SK-N-SH (cell line): ENCODE data around the gene PTPRS. TPM values are rescaled to one million over a fixed set of nuclear protein-coding genes. Genes with fewer than 3 reads are reported as not detected.

Experiments
- CTCF ChIA-PET: fragments of 300-600, 350-600 bp; formaldehyde crosslinking; extraction: SDS; loops from one replicate; lab custom pipeline; 2021; lab: Yijun Ruan, JAX
- POLR2A ChIA-PET: fragments of 350-600 bp; sonication (Branson Sonifier 250); formaldehyde crosslinking; extraction: SDS; loops from one replicate; lab custom pipeline; 2020; ENCODE audit warnings: antibody characterized with exemption, inconsistent platforms; lab: Yijun Ruan, JAX
- DNase-seq: peaks from one replicate; pipeline ENCODE4 v3.0.0; 2012
- H2AFZ ChIP-seq: fragments of 200-600 bp; sonication (generic); 2 replicates; pipeline ENCODE4 v1.8.1; 2016; ENCODE audit warnings: antibody characterized with exemption, mild to moderate bottlenecking, low read depth
- H3F3A ChIP-seq: fragments of 200-600 bp; sonication (generic); replicated peaks from 2 replicates; pipeline ENCODE3; 2016; ENCODE audit warnings: antibody characterized with exemption, mild to moderate bottlenecking; ENCODE audit not compliant: insufficient read depth
- H3K27ac ChIP-seq, 2 experiments: fragments of 200-500 bp in 1 of 2; fragments of 200-600 bp in 1 of 2; sonication (Bioruptor generic) in 1 of 2; sonication (generic), shearing (Covaris generic) in 1 of 2; 2 replicates each; pipeline versions ENCODE4 v1.5.1 to v1.6.1; 2014 to 2016; ENCODE audit warnings: low read depth in 2 of 2, inconsistent platforms in 1 of 2, low read length in 1 of 2, mild to moderate bottlenecking in 1 of 2, mixed read lengths in 1 of 2
- H3K27me3 ChIP-seq: fragments of 200-600 bp; sonication (generic), shearing (Covaris generic); 2 replicates; pipeline ENCODE4 v1.6.1; 2016; ENCODE audit warnings: mixed run types; ENCODE audit not compliant: insufficient read depth
- H3K36me3 ChIP-seq, 2 experiments: fragments of 200-500 bp in 1 of 2; fragments of 200-600 bp in 1 of 2; sonication (Bioruptor generic) in 1 of 2; sonication (generic) in 1 of 2; replicated peaks in 1 of 2; 2 replicates each; pipeline versions ENCODE3 to v1.5.1; 2014 to 2016; ENCODE audit warnings: low read length in 1 of 2, mild to moderate bottlenecking in 1 of 2; ENCODE audit not compliant: insufficient read depth in 2 of 2, control insufficient read depth in 1 of 2
- H3K4me1 ChIP-seq, 2 experiments: fragments of 200-500 bp in 1 of 2; fragments of 200-600 bp in 1 of 2; sonication (Bioruptor generic) in 1 of 2; sonication (generic), shearing (Covaris generic) in 1 of 2; 2 replicates each; pipeline versions ENCODE4 v1.5.1 to v1.6.1; 2014 to 2016; ENCODE audit warnings: low read depth in 1 of 2, low read length in 1 of 2, mixed run types in 1 of 2; ENCODE audit not compliant: insufficient read depth in 2 of 2, control insufficient read depth in 1 of 2
- H3K4me2 ChIP-seq: fragments of 200-600 bp; sonication (generic), shearing (Covaris generic); 2 replicates; pipeline ENCODE4 v1.6.1; 2017; ENCODE audit warnings: mixed run types
- H3K4me3 ChIP-seq, 2 experiments: fragments of 200-500 bp in 1 of 2; fragments of 200-600 bp in 1 of 2; sonication (Bioruptor generic) in 1 of 2; sonication (generic), shearing (Covaris generic) in 1 of 2; 2 replicates each; pipeline versions ENCODE4 v1.5.1 to v1.8.1; 2014 to 2016; ENCODE audit warnings: low read depth in 2 of 2, inconsistent platforms in 1 of 2, low read length in 1 of 2, mild to moderate bottlenecking in 1 of 2, mixed read lengths in 1 of 2, moderate library complexity in 1 of 2
- H3K79me2 ChIP-seq: fragments of 200-600 bp; sonication (generic); 2 replicates; pipeline ENCODE4 v1.8.1; 2017; ENCODE audit warnings: mild to moderate bottlenecking; ENCODE audit not compliant: insufficient read depth
- H3K9ac ChIP-seq: fragments of 200-600 bp; sonication (generic); 2 replicates; pipeline ENCODE4 v1.6.1; 2017; ENCODE audit warnings: mixed run types
- H3K9me2 ChIP-seq: fragments of 200-600 bp; sonication (generic); 2 replicates; pipeline ENCODE4 v1.6.1; 2017; ENCODE audit warnings: mixed run types
- H3K9me3 ChIP-seq: fragments of 200-600 bp; sonication (generic); 2 replicates; pipeline ENCODE4 v1.6.1; 2017; ENCODE audit warnings: mixed run types, mild to moderate bottlenecking, moderate library complexity
- H4K20me1 ChIP-seq: fragments of 200-600 bp; sonication (generic); 2 replicates; pipeline ENCODE4 v1.6.1; 2017; ENCODE audit warnings: mild to moderate bottlenecking, mixed run types; ENCODE audit not compliant: insufficient read depth
- ELF1 ChIP-seq: IDR thresholded peaks from 2 replicates; pipeline ENCODE4 v1.4.0; 2012
- EP300 ChIP-seq, 2 experiments: IDR thresholded peaks; 2 replicates each; pipeline versions ENCODE4 v1.4.0 to v1.6.1; 2012; ENCODE audit warnings: borderline replicate concordance in 1 of 2, low read depth in 1 of 2, low read length in 1 of 2
- FOXM1 ChIP-seq: IDR thresholded peaks from 2 replicates; pipeline ENCODE4 v1.4.0; 2012; ENCODE audit warnings: low read depth, mild to moderate bottlenecking
- GATA2 ChIP-seq: sonication (generic); formaldehyde crosslinking; IDR thresholded peaks from 2 replicates; pipeline ENCODE4 v1.5.0; 2020; ENCODE audit warnings: mild to moderate bottlenecking, missing genetic modification reagents
- JUND ChIP-seq: IDR thresholded peaks from 2 replicates; pipeline ENCODE4 v1.4.0; 2012
- NFIC ChIP-seq: IDR thresholded peaks from 2 replicates; pipeline ENCODE4 v1.4.0; 2012; ENCODE audit warnings: borderline replicate concordance
- POLR2AphosphoS5 ChIP-seq: IDR thresholded peaks from 2 replicates; pipeline ENCODE4 v1.6.1; 2012; ENCODE audit warnings: low read depth, low read length
- SMC3 ChIP-seq: IDR thresholded peaks from 2 replicates; pipeline ENCODE4 v1.6.1; 2012; ENCODE audit warnings: low read depth, low read length, improper control_type of control experiment
- TAF1 ChIP-seq: IDR thresholded peaks from 2 replicates; pipeline ENCODE4 v1.6.1; 2012; ENCODE audit warnings: low read depth, mild to moderate bottlenecking, low read length, moderate library complexity, borderline replicate concordance
- TCF12 ChIP-seq: IDR thresholded peaks from 2 replicates; pipeline ENCODE4 v1.4.0; 2012
- TEAD4 ChIP-seq: IDR thresholded peaks from 2 replicates; pipeline ENCODE4 v1.4.0; 2012; ENCODE audit warnings: mild to moderate bottlenecking, borderline replicate concordance; ENCODE audit not compliant: insufficient read depth
- ZBTB33 ChIP-seq: IDR thresholded peaks from 2 replicates; pipeline ENCODE4 v1.4.0; 2012; ENCODE audit warnings: low read depth, borderline replicate concordance
- WGBS: methylation state at CpG from one replicate; pipeline ENCODE4 v1.1.6; 2017; ENCODE audit warnings: low lambda C conversion rate; 5-methylcytosine and 5-hydroxymethylcytosine counted together
- polyA plus RNA-seq, 3 experiments: library from polyadenylated mRNA; depleted of rRNA; stranded (reverse); fragments of >200 nt; gene quantifications; 2 replicates each; pipeline ENCODE4 v1.2.3, GENCODE V29; 2012
- TF ChIP-seq, protein P1 (sequence below): IDR thresholded peaks from 2 replicates; pipeline ENCODE4 v1.4.0; 2012; ENCODE audit warnings: low read depth, borderline replicate concordance
- TF ChIP-seq, protein P2 (sequence below): IDR thresholded peaks from 2 replicates; pipeline ENCODE4 v1.6.1; 2012; ENCODE audit warnings: mild to moderate bottlenecking, low read depth, low read length, moderate library complexity
- TF ChIP-seq, protein P3 (sequence below): fragments of 150-350 bp; IDR thresholded peaks from 2 replicates; pipeline ENCODE4 v1.6.1; 2016; ENCODE audit warnings: mild to moderate bottlenecking, low read depth, low read length
- TF ChIP-seq, protein P4 (sequence below): fragments of 200-600 bp; sonication (generic); IDR thresholded peaks from 2 replicates; pipeline ENCODE4 v1.6.1; 2017; ENCODE audit warnings: antibody characterized with exemption, mild to moderate bottlenecking, moderate library complexity
- TF ChIP-seq, protein P5 (sequence below): fragments of 150-350 bp; IDR thresholded peaks from 2 replicates; pipeline ENCODE4 v1.6.1; 2017; ENCODE audit warnings: antibody characterized with exemption, low read length, low read depth, borderline replicate concordance

The PTPRS gene
- polyA plus RNA-seq, 1 of the 3 experiments (the other 2 are of a cell fraction) = 91.0 TPM

- POLR2A ChIA-PET = no interaction called here
- H3K4me1 ChIP-seq = peaks cover 4 to 22% of the 10 kb centered on the region in 2 experiments; a peak in 1 of 4 replicates
- CTCF ChIA-PET = no interaction called here
- peaks cover 3% of the 10 kb centered on the region for H3F3A ChIP-seq
- peaks cover 16% of the 10 kb centered on the region for H4K20me1 ChIP-seq
- H3K36me3 ChIP-seq = no peaks in the 10 kb centered on the region
- H3K4me3 ChIP-seq = no peak overlapping the region
- no peak for DNase-seq
- no peaks in the 10 kb centered on the region for H3K9me2 ChIP-seq
- H3K9me3 ChIP-seq = no peaks in the 10 kb centered on the region
- no peak overlapping the region for H3K9ac ChIP-seq
- H3K79me2 ChIP-seq = peaks cover 15% of the 10 kb centered on the region
- TF ChIP-seq ZBTB33 = no peak
- TF ChIP-seq JUND = no peak
- no peak for TF ChIP-seq GATA2 (CRISPR knock-in tag)
- TF ChIP-seq TCF12 = no peak
- no peak for TF ChIP-seq FOXM1
- TF ChIP-seq TAF1 = no peak
- TF ChIP-seq, protein P1, sequence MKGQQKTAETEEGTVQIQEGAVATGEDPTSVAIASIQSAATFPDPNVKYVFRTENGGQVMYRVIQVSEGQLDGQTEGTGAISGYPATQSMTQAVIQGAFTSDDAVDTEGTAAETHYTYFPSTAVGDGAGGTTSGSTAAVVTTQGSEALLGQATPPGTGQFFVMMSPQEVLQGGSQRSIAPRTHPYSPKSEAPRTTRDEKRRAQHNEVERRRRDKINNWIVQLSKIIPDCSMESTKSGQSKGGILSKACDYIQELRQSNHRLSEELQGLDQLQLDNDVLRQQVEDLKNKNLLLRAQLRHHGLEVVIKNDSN = no peak
- no peak for TF ChIP-seq POLR2AphosphoS5
- TF ChIP-seq, protein P2, sequence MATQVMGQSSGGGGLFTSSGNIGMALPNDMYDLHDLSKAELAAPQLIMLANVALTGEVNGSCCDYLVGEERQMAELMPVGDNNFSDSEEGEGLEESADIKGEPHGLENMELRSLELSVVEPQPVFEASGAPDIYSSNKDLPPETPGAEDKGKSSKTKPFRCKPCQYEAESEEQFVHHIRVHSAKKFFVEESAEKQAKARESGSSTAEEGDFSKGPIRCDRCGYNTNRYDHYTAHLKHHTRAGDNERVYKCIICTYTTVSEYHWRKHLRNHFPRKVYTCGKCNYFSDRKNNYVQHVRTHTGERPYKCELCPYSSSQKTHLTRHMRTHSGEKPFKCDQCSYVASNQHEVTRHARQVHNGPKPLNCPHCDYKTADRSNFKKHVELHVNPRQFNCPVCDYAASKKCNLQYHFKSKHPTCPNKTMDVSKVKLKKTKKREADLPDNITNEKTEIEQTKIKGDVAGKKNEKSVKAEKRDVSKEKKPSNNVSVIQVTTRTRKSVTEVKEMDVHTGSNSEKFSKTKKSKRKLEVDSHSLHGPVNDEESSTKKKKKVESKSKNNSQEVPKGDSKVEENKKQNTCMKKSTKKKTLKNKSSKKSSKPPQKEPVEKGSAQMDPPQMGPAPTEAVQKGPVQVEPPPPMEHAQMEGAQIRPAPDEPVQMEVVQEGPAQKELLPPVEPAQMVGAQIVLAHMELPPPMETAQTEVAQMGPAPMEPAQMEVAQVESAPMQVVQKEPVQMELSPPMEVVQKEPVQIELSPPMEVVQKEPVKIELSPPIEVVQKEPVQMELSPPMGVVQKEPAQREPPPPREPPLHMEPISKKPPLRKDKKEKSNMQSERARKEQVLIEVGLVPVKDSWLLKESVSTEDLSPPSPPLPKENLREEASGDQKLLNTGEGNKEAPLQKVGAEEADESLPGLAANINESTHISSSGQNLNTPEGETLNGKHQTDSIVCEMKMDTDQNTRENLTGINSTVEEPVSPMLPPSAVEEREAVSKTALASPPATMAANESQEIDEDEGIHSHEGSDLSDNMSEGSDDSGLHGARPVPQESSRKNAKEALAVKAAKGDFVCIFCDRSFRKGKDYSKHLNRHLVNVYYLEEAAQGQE = no peak
- TF ChIP-seq, protein P3, sequence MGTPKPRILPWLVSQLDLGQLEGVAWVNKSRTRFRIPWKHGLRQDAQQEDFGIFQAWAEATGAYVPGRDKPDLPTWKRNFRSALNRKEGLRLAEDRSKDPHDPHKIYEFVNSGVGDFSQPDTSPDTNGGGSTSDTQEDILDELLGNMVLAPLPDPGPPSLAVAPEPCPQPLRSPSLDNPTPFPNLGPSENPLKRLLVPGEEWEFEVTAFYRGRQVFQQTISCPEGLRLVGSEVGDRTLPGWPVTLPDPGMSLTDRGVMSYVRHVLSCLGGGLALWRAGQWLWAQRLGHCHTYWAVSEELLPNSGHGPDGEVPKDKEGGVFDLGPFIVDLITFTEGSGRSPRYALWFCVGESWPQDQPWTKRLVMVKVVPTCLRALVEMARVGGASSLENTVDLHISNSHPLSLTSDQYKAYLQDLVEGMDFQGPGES = no peak
- TF ChIP-seq, protein P4, sequence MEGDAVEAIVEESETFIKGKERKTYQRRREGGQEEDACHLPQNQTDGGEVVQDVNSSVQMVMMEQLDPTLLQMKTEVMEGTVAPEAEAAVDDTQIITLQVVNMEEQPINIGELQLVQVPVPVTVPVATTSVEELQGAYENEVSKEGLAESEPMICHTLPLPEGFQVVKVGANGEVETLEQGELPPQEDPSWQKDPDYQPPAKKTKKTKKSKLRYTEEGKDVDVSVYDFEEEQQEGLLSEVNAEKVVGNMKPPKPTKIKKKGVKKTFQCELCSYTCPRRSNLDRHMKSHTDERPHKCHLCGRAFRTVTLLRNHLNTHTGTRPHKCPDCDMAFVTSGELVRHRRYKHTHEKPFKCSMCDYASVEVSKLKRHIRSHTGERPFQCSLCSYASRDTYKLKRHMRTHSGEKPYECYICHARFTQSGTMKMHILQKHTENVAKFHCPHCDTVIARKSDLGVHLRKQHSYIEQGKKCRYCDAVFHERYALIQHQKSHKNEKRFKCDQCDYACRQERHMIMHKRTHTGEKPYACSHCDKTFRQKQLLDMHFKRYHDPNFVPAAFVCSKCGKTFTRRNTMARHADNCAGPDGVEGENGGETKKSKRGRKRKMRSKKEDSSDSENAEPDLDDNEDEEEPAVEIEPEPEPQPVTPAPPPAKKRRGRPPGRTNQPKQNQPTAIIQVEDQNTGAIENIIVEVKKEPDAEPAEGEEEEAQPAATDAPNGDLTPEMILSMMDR = no peak
- TF ChIP-seq NFIC = no peak
- no peak for TF ChIP-seq TEAD4
- TF ChIP-seq EP300 (IDR thresholded peaks at IDR 0.05; ENCODE audit: borderline replicate concordance in 1 of 2, low read depth in 1 of 2, low read length in 1 of 2) = no peak
- TF ChIP-seq, protein P5, sequence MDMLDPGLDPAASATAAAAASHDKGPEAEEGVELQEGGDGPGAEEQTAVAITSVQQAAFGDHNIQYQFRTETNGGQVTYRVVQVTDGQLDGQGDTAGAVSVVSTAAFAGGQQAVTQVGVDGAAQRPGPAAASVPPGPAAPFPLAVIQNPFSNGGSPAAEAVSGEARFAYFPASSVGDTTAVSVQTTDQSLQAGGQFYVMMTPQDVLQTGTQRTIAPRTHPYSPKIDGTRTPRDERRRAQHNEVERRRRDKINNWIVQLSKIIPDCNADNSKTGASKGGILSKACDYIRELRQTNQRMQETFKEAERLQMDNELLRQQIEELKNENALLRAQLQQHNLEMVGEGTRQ = no peak
- TF ChIP-seq SMC3 = no peak
- TF ChIP-seq ELF1 = no peak
- no peaks in the 10 kb centered on the region for H3K27me3 ChIP-seq
- WGBS = 96% methylated on average over 6 of the region's 6 CpGs
- H3K27ac ChIP-seq = no peak overlapping the region
- H3K4me2 ChIP-seq = no peak overlapping the region
- H2AFZ ChIP-seq = no peak overlapping the region
Observed at GRCh38 chr19:5296021-5296420, 44.6 kb downstream of the PTPRS start.
